ENCODE data around the gene TMPRSS7. TPM values are rescaled to one million over a fixed set of nuclear protein-coding genes. Genes with fewer than 3 reads are reported as not detected.

Gene TMPRSS7
- total RNA-seq, 1 donor from 2014 or later = not detected

Other genes with a start within 250 kb of the TMPRSS7 start
- gene PHLDB2, start 175.5 kb upstream of the TMPRSS7 start, total RNA-seq = 0.80 and 0.94 TPM in 2 replicates
- 46.3 and 46.9 TPM in 2 replicates for gene ABHD10, start 55.7 kb upstream of the TMPRSS7 start, total RNA-seq
- gene TAGLN3, start 35.8 kb upstream of the TMPRSS7 start, total RNA-seq = 0.34 and 0.46 TPM in 2 replicates
- gene C3orf52, start 51.7 kb downstream of the TMPRSS7 start, total RNA-seq = 11.7 and 13.3 TPM in 2 replicates
- gene GCSAM, start 98.5 kb downstream of the TMPRSS7 start, total RNA-seq = 1.6 and 1.9 TPM in 2 replicates